HG03460 (cell line): Measurements from ENCODE around the gene ADAMTS6.
"Not testable (repeated sequence)": the region's sequence is repeated elsewhere in the genome, so short reads cannot be mapped to it uniquely, and the experiment has no call there.

ENCODE experiments used
- ATAC-seq: cut with Tn5 transposase; IDR thresholded peaks from one replicate; pipeline ENCODE4 v1.9.1; 2021; ENCODE audit not compliant: unreplicated experiment

The ADAMTS6 gene

GRCh38 chr5:65370505-65370904 is 111.2 kb downstream of the ADAMTS6 start:
- ATAC-seq = not testable (repeated sequence)

- ATAC-seq = no peak
Measured at GRCh38 chr5:65366655-65367054, 115.1 kb downstream of the ADAMTS6 start.

GRCh38 chr5:65364907-65365306 is 116.8 kb downstream of the ADAMTS6 start:
- ATAC-seq = no peak

GRCh38 chr5:65363499-65363898 is 118.2 kb downstream of the ADAMTS6 start:
- ATAC-seq = no peak

GRCh38 chr5:65359981-65360380 is 121.7 kb downstream of the ADAMTS6 start:
- ATAC-seq = no peak

GRCh38 chr5:65359569-65359968 is 122.2 kb downstream of the ADAMTS6 start:
- no peak for ATAC-seq

- no peak for ATAC-seq
Measured at GRCh38 chr5:65356274-65356673, 125.4 kb downstream of the ADAMTS6 start.

GRCh38 chr5:65355301-65355700 is 126.4 kb downstream of the ADAMTS6 start:
- ATAC-seq = no peak

- no peak for ATAC-seq
Measured at GRCh38 chr5:65341835-65342234, 139.9 kb downstream of the ADAMTS6 start.

GRCh38 chr5:65338606-65339151 is 143.0 kb downstream of the ADAMTS6 start:
- no peak for ATAC-seq

GRCh38 chr5:65334077-65334476 is 147.6 kb downstream of the ADAMTS6 start:
- no peak for ATAC-seq

- ATAC-seq = no peak
Measured at GRCh38 chr5:65332591-65332990, 149.1 kb downstream of the ADAMTS6 start.

GRCh38 chr5:65329266-65329665 is 152.5 kb downstream of the ADAMTS6 start:
- ATAC-seq = no peak

GRCh38 chr5:65327582-65327981 is 154.1 kb downstream of the ADAMTS6 start:
- no peak for ATAC-seq

GRCh38 chr5:65326922-65327321 is 154.8 kb downstream of the ADAMTS6 start:
- ATAC-seq = no peak

GRCh38 chr5:65324226-65324625 is 157.5 kb downstream of the ADAMTS6 start:
- no peak for ATAC-seq

GRCh38 chr5:65320704-65321103 is 161.0 kb downstream of the ADAMTS6 start:
- ATAC-seq = not testable (repeated sequence)

GRCh38 chr5:65320250-65320649 is 161.5 kb downstream of the ADAMTS6 start:
- ATAC-seq = no peak

- no peak for ATAC-seq
Measured at GRCh38 chr5:65307931-65308330, 173.8 kb downstream of the ADAMTS6 start.

GRCh38 chr5:65307088-65307487 is 174.6 kb downstream of the ADAMTS6 start:
- no peak for ATAC-seq

GRCh38 chr5:65305913-65306312 is 175.8 kb downstream of the ADAMTS6 start:
- no peak for ATAC-seq

GRCh38 chr5:65299861-65300260 is 181.9 kb downstream of the ADAMTS6 start:
- ATAC-seq = no peak

- ATAC-seq = no peak
Measured at GRCh38 chr5:65296067-65296466, 185.7 kb downstream of the ADAMTS6 start.
